HepG2 (cell line): ENCODE measurements around the gene UGT1A4. TPM values are rescaled to one million over a fixed set of nuclear protein-coding genes. Genes with fewer than 3 reads are reported as not detected.

Experiments used
- CEBPG ChIP-seq: IDR thresholded peaks from 2 replicates; pipeline ENCODE4 v1.6.1; 2016
- EP300 ChIP-seq, 3 experiments: sonication (generic) in 1 of 3; formaldehyde crosslinking in 1 of 3; IDR thresholded peaks; 2 replicates each; pipeline versions ENCODE4 v1.5.1 to v1.6.1; 2011 to 2020; ENCODE audit warnings: low read depth in 2 of 3, low read length in 2 of 3, borderline replicate concordance in 1 of 3, improper control_type of control experiment in 1 of 3, mild to moderate bottlenecking in 1 of 3, missing genetic modification reagents in 1 of 3, moderate library complexity in 1 of 3
- FOSL2 ChIP-seq: sonication (generic); formaldehyde crosslinking; IDR thresholded peaks from 2 replicates; pipeline ENCODE4 v1.4.0; 2020; ENCODE audit warnings: missing genetic modification reagents
- GLI4 ChIP-seq: sonication (generic); formaldehyde crosslinking; IDR thresholded peaks from 2 replicates; pipeline ENCODE4 v1.5.1; 2020; ENCODE audit warnings: missing genetic modification reagents, mild to moderate bottlenecking, moderate library complexity, borderline replicate concordance
- KMT2B ChIP-seq: IDR thresholded peaks from 2 replicates; pipeline ENCODE4 v1.6.1; 2016; ENCODE audit warnings: missing genetic modification reagents, missing compliant biosample characterization
- MEIS1 ChIP-seq: sonication (generic); formaldehyde crosslinking; IDR thresholded peaks from 2 replicates; pipeline ENCODE4 v1.9.0; 2021; ENCODE audit warnings: mild to moderate bottlenecking, missing genetic modification reagents, moderate library complexity, borderline replicate concordance
- NPAS2 ChIP-seq: sonication (generic); formaldehyde crosslinking; IDR thresholded peaks from 2 replicates; pipeline ENCODE4 v1.8.0; 2022; ENCODE audit warnings: mild to moderate bottlenecking, missing genetic modification reagents, borderline replicate concordance
- RORA ChIP-seq: sonication (generic); formaldehyde crosslinking; IDR thresholded peaks from 2 replicates; pipeline ENCODE4 v1.5.0; 2020; ENCODE audit warnings: mild to moderate bottlenecking, missing genetic modification reagents, moderate library complexity
- SALL1 ChIP-seq: sonication (generic); formaldehyde crosslinking; IDR thresholded peaks from 2 replicates; pipeline ENCODE4 v1.8.0; 2022; ENCODE audit warnings: mild to moderate bottlenecking, missing genetic modification reagents
- TCF7 ChIP-seq: sonication (generic); IDR thresholded peaks from 2 replicates; pipeline ENCODE4 v1.6.1; 2016; ENCODE audit warnings: antibody characterized with exemption, low read depth
- YY1 ChIP-seq: IDR thresholded peaks from 2 replicates; pipeline ENCODE4 v1.6.1; 2011; ENCODE audit warnings: low read length, low read depth, moderate library complexity, mild to moderate bottlenecking; ENCODE audit not compliant: insufficient read depth, insufficient replicate concordance
- ZBTB20 ChIP-seq: sonication (generic); formaldehyde crosslinking; IDR thresholded peaks from 2 replicates; pipeline ENCODE4 v1.8.1; 2023; ENCODE audit warnings: missing genetic modification reagents, low read depth, mild to moderate bottlenecking, borderline replicate concordance
- ZBTB42 ChIP-seq: sonication (generic); formaldehyde crosslinking; IDR thresholded peaks from 2 replicates; pipeline ENCODE4 v1.5.0; 2020; ENCODE audit warnings: mild to moderate bottlenecking, missing genetic modification reagents
- ZFP36L1 ChIP-seq: sonication (generic); formaldehyde crosslinking; IDR thresholded peaks from 2 replicates; pipeline ENCODE4 v1.8.0; 2022; ENCODE audit warnings: mild to moderate bottlenecking, missing genetic modification reagents, moderate library complexity
- ZNF234 ChIP-seq: sonication (generic); formaldehyde crosslinking; conservative IDR thresholded peaks from 2 replicates; pipeline ENCODE4 v1.5.1; 2020; ENCODE audit warnings: mild to moderate bottlenecking, missing genetic modification reagents
- ZNF670 ChIP-seq: sonication (generic); formaldehyde crosslinking; IDR thresholded peaks from 2 replicates; pipeline ENCODE4 v1.8.0; 2022; ENCODE audit warnings: mild to moderate bottlenecking, missing genetic modification reagents, borderline replicate concordance
- ZNF746 ChIP-seq: sonication (generic); formaldehyde crosslinking; IDR thresholded peaks from 2 replicates; pipeline ENCODE4 v1.8.0; 2022; ENCODE audit warnings: mild to moderate bottlenecking, missing genetic modification reagents
- ZNF850 ChIP-seq: sonication (generic); formaldehyde crosslinking; conservative IDR thresholded peaks from 2 replicates; pipeline ENCODE4 v1.9.0; 2021; ENCODE audit warnings: mild to moderate bottlenecking, missing genetic modification reagents
- polyA plus RNA-seq, 8 experiments: library from polyadenylated mRNA; depleted of rRNA in 3 of 8; stranded (reverse) in 7 of 8; unstranded in 1 of 8; fragments of >200 nt; fragmentation: Illumina TruSeq in 4 of 8; extraction: Trizol in 4 of 8; gene quantifications; 2 replicates each; pipeline versions ENCODE4 v1.2.1 to v1.2.3, GENCODE V29; 2011 to 2016; ENCODE audit warnings: low read depth in 4 of 8, missing spikeins in 1 of 8, mixed read lengths in 1 of 8; ENCODE audit not compliant: insufficient read depth in 1 of 8
- total RNA-seq, 5 experiments: library from RNA; depleted of rRNA; stranded (reverse); fragments of >200 nt; fragmentation: Illumina TruSeq; extraction: Trizol; gene quantifications; 2 replicates each; pipeline ENCODE4 v1.2.3, GENCODE V29; 2016; ENCODE audit warnings: low read depth in 1 of 5
- TF ChIP-seq, protein P1 (sequence below): sonication (generic); formaldehyde crosslinking; IDR thresholded peaks from 2 replicates; pipeline ENCODE4 v1.4.0; 2020; ENCODE audit warnings: missing genetic modification reagents

Gene UGT1A4
- total and polyA plus RNA-seq, 2 of the 13 experiments (the other 11 are each of a cell fraction or from before 2014, with no cell fraction given), result not detected

DNA sequence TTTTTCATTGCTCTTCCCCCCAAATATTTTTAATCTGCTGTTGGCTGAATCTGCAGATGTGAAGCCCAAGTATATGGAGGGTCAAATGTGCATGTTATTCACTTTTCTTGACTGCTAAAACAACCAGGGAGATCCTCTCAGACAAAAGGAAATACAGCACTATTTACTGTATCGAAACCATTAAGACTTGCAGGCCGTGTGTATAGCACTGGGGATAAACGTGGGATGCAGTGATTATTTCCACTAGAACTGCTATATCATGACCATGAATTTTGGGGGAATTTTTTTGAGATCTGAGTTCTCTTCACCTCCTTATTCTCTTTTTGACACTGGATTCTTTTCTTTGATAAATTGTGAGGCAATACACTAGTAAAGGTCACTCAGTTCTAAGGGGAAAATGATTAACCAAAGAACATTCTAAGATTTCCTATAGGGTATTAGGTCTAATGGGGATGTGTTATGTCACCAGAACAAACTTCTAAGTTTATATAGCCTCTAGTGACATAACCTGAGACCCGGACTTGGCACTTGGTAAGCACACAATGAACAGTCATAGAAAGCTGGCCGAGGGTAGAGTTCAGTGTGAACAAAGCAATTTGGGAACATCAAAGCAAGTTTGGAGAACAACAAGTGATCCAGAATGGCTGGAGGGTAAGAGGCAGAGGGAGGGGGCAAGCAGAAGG, 26.7 kb downstream of the UGT1A4 start (continued):
- TF ChIP-seq NPAS2 (CRISPR knock-in tag), result no peak
- peak; percentile 48; the same call in 1 of the 2 replicates for TF ChIP-seq KMT2B (CRISPR knock-in tag)
- no peak for TF ChIP-seq RORA (CRISPR knock-in tag)
- no peak for TF ChIP-seq ZBTB42 (CRISPR knock-in tag)
- no peak for TF ChIP-seq GLI4 (CRISPR knock-in tag)
- TF ChIP-seq SALL1 (CRISPR knock-in tag), result peak; percentile 84; the same call in 1 of the 2 replicates
- TF ChIP-seq ZFP36L1 (CRISPR knock-in tag), result peak; percentile 96; the same call in 1 of the 2 replicates
- TF ChIP-seq ZBTB20 (CRISPR knock-in tag), result peak; percentile 99; the same call in 1 of the 2 replicates
- peak; percentile 91 for TF ChIP-seq FOSL2 (CRISPR knock-in tag)
- TF ChIP-seq, protein P1, sequence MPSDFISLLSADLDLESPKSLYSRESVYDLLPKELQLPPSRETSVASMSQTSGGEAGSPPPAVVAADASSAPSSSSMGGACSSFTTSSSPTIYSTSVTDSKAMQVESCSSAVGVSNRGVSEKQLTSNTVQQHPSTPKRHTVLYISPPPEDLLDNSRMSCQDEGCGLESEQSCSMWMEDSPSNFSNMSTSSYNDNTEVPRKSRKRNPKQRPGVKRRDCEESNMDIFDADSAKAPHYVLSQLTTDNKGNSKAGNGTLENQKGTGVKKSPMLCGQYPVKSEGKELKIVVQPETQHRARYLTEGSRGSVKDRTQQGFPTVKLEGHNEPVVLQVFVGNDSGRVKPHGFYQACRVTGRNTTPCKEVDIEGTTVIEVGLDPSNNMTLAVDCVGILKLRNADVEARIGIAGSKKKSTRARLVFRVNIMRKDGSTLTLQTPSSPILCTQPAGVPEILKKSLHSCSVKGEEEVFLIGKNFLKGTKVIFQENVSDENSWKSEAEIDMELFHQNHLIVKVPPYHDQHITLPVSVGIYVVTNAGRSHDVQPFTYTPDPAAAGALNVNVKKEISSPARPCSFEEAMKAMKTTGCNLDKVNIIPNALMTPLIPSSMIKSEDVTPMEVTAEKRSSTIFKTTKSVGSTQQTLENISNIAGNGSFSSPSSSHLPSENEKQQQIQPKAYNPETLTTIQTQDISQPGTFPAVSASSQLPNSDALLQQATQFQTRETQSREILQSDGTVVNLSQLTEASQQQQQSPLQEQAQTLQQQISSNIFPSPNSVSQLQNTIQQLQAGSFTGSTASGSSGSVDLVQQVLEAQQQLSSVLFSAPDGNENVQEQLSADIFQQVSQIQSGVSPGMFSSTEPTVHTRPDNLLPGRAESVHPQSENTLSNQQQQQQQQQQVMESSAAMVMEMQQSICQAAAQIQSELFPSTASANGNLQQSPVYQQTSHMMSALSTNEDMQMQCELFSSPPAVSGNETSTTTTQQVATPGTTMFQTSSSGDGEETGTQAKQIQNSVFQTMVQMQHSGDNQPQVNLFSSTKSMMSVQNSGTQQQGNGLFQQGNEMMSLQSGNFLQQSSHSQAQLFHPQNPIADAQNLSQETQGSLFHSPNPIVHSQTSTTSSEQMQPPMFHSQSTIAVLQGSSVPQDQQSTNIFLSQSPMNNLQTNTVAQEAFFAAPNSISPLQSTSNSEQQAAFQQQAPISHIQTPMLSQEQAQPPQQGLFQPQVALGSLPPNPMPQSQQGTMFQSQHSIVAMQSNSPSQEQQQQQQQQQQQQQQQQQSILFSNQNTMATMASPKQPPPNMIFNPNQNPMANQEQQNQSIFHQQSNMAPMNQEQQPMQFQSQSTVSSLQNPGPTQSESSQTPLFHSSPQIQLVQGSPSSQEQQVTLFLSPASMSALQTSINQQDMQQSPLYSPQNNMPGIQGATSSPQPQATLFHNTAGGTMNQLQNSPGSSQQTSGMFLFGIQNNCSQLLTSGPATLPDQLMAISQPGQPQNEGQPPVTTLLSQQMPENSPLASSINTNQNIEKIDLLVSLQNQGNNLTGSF (CRISPR knock-in tag), result no peak
- 0 out of 2 replicates have a peak, but pooled peaks have one; percentile 29 for TF ChIP-seq ZNF850 (CRISPR knock-in tag)
- TF ChIP-seq CEBPG (CRISPR knock-in tag), result peak; percentile 83
- no peak for TF ChIP-seq ZNF234
- TF ChIP-seq ZNF746 (CRISPR knock-in tag), result peak; percentile 82; the same call in 1 of the 2 replicates
- TF ChIP-seq YY1, result no peak
- peak; percentile 81 to 97; a peak in 3 of 4 replicates for TF ChIP-seq EP300 (IDR thresholded peaks at IDR 0.05; ENCODE audit: low read depth in 2 of 2, low read length in 2 of 2)
- TF ChIP-seq EP300 (CRISPR knock-in tag; IDR thresholded peaks at IDR 0.05; ENCODE audit: borderline replicate concordance), result peak; percentile 93
- peak; percentile 85; the same call in 1 of the 2 replicates for TF ChIP-seq MEIS1 (CRISPR knock-in tag)
- TF ChIP-seq ZNF670 (CRISPR knock-in tag), result peak; percentile 96
- TF ChIP-seq TCF7, result peak; percentile 100
